ENCODE data around the gene SLC2A8. TPM values are rescaled to one million over a fixed set of nuclear protein-coding genes. Genes with fewer than 3 reads are reported as not detected.

The SLC2A8 gene
- total and polyA plus RNA-seq, 9 donors, result 10.0 to 14.5 (median 12.6) TPM

GRCh38 chr9:127455324-127455992 is 58.5 kb downstream of the SLC2A8 start:
- Histone ChIP-seq H3K4me3 (ENCODE audit: low read length) (no peak overlapping the region), H3K27ac (ENCODE audit: low read length) (no peak overlapping the region), H3K27me3 (ENCODE audit: control insufficient read depth, insufficient read depth, low read length) (no peaks in the 10 kb centered on the region), H3K4me1 (ENCODE audit: control insufficient read depth, insufficient read depth, low read length) (peaks cover 14% of the 10 kb centered on the region), H3K9me3 (replicated peaks; ENCODE audit: control insufficient read depth, low read depth, low read length) (no peaks in the 10 kb centered on the region), H3K36me3 (ENCODE audit: control insufficient read depth, insufficient read depth, low read length) (peaks cover 51% of the 10 kb centered on the region)
- no peak for DNase-seq
- 0% methylated on average over 1 of the region's 6 CpGs for WGBS (ENCODE audit: insufficient coverage)

- no peak for DNase-seq
- H3K27ac ChIP-seq (ENCODE audit: low read length), result no peak overlapping the region
- peaks cover 9% of the 10 kb centered on the region for H3K4me1 ChIP-seq (ENCODE audit: control insufficient read depth, insufficient read depth, low read length)
- no peak overlapping the region for H3K4me3 ChIP-seq (ENCODE audit: low read length)
- 81% methylated on average over 15 of the region's 17 CpGs for WGBS (ENCODE audit: insufficient coverage)
- H3K27me3 ChIP-seq (ENCODE audit: control insufficient read depth, insufficient read depth, low read length), result no peaks in the 10 kb centered on the region
- peaks cover 66% of the 10 kb centered on the region for H3K36me3 ChIP-seq (ENCODE audit: control insufficient read depth, insufficient read depth, low read length)
- H3K9me3 ChIP-seq (replicated peaks; ENCODE audit: control insufficient read depth, low read depth, low read length), result no peaks in the 10 kb centered on the region
Measured at GRCh38 chr9:127457191-127457878, 60.4 kb downstream of the SLC2A8 start.

Other genes with a start within 250 kb of the SLC2A8 start
- 20.2 TPM for gene GARNL3, start 132.4 kb upstream of the SLC2A8 start, total RNA-seq
- gene GARNL3, start 132.4 kb upstream of the SLC2A8 start, polyA plus RNA-seq (ENCODE audit: insufficient read depth in 1 of 8, insufficient read length in 8 of 8, low replicate concordance in 1 of 8), result 10 to 100 TPM; 14.2 to 23.0 (median 17.9) TPM
- gene ZNF79, start 27.2 kb downstream of the SLC2A8 start, total RNA-seq, result 7.8 TPM
- gene ZNF79, start 27.2 kb downstream of the SLC2A8 start, polyA plus RNA-seq (ENCODE audit: insufficient read depth in 1 of 8, insufficient read length in 8 of 8, low replicate concordance in 1 of 8), result 1 to 10 TPM; 3.4 to 6.2 (median 4.5) TPM
- gene RPL12, start 54.2 kb downstream of the SLC2A8 start, total RNA-seq, result 2,837 TPM
- gene RPL12, start 54.2 kb downstream of the SLC2A8 start, polyA plus RNA-seq (ENCODE audit: insufficient read depth in 1 of 8, insufficient read length in 8 of 8, low replicate concordance in 1 of 8), result 1,000 to 10,000 TPM; 2,053 to 2,886 (median 2,314) TPM
- 5.8 TPM for gene LRSAM1, start 54.3 kb downstream of the SLC2A8 start, total RNA-seq
- 10 to 100 TPM; 10.5 to 13.7 (median 11.6) TPM for gene LRSAM1, start 54.3 kb downstream of the SLC2A8 start, polyA plus RNA-seq (ENCODE audit: insufficient read depth in 1 of 8, insufficient read length in 8 of 8, low replicate concordance in 1 of 8)
- 5.3 TPM for gene STXBP1, start 215.1 kb downstream of the SLC2A8 start, total RNA-seq
- gene STXBP1, start 215.1 kb downstream of the SLC2A8 start, polyA plus RNA-seq (ENCODE audit: insufficient read depth in 1 of 8, insufficient read length in 8 of 8, low replicate concordance in 1 of 8), result 10 to 100 TPM; 11.9 to 19.5 (median 13.4) TPM